GM18519 (cell line): Measurements from ENCODE around the gene RGS14.
"Not testable (repeated sequence)": the region's sequence is repeated elsewhere in the genome, so short reads cannot be mapped to it uniquely, and the experiment has no call there.

Source experiments
- ATAC-seq: cut with Tn5 transposase; IDR thresholded peaks from one replicate; pipeline ENCODE4 v1.9.1; 2021; ENCODE audit warnings: mild to moderate bottlenecking, moderate library complexity; ENCODE audit not compliant: unreplicated experiment, low FRiP score

The RGS14 gene

GRCh38 chr5:177396807-177397206, 39.1 kb downstream of the RGS14 start:
- no peak for ATAC-seq

DNA sequence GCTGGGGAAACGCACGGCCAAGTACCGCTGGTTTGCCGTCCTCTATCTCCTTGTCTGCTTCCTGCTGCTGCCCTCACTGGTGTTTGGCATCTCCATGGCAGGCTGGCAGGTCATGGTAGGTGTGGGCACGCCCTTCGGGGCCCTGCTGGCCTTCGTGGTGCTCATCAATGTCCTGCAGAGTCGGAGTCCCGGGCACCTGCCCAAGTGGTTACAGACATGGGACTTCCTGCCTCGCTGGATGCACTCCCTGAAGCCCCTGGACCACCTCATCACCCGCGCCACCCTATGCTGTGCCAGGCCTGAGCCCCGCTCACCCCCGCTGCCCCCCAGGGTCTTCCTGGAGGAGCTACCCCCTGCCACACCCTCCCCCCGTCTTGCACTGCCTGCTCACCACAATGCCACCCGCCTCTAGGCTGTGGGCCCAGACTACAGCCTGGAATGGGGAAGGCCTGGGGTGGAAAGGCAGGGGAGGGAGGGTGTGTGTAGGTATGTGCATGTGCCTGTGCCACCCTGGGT, 40.2 kb downstream of the RGS14 start:
- ATAC-seq, result no peak

- no peak for ATAC-seq
Measured at GRCh38 chr5:177399997-177400868, 42.5 kb downstream of the RGS14 start, which contains the start of gene PFN3. TSS of gene PFN3 (minus strand) at chr5:177400661. CDS start at chr5:177400576, 85 bp downstream.

- no peak for ATAC-seq
Measured at GRCh38 chr5:177402271-177403043, 44.7 kb downstream of the RGS14 start.

DNA sequence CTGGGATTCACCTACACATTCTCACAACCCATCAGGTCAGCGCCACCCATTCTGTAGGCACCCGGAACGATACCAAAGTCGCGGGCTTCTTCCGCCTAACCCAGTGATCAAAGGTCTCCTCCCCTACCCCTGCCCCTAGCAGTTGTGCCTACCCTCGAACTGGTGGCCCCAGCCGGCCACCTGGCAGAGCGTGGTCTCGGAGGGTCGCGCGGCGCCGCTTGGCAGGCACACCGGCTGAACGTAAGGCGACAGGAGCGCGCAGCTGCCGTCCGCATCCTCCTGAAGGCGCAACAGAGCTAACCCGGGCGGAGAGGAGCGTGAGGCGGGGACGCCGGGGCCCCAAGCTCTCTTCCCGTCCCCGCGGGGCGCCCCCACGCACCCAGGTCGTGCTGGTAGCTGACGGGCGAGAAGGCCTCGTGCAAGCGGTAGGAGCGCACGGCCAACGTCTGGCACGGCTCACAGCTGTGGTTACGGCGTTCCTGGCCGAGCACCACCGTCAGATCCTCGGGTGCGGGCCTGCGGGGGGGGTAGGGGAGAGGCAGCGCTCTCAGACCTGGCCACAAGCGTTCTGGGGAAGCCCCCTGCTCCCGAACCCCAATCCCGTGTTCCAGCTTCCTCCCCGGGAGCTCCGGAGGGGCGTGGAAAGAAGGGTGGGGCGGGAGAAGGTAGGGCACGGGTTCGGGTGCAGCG, 45.5 kb downstream of the RGS14 start:
- ATAC-seq, result peak; percentile 5

DNA sequence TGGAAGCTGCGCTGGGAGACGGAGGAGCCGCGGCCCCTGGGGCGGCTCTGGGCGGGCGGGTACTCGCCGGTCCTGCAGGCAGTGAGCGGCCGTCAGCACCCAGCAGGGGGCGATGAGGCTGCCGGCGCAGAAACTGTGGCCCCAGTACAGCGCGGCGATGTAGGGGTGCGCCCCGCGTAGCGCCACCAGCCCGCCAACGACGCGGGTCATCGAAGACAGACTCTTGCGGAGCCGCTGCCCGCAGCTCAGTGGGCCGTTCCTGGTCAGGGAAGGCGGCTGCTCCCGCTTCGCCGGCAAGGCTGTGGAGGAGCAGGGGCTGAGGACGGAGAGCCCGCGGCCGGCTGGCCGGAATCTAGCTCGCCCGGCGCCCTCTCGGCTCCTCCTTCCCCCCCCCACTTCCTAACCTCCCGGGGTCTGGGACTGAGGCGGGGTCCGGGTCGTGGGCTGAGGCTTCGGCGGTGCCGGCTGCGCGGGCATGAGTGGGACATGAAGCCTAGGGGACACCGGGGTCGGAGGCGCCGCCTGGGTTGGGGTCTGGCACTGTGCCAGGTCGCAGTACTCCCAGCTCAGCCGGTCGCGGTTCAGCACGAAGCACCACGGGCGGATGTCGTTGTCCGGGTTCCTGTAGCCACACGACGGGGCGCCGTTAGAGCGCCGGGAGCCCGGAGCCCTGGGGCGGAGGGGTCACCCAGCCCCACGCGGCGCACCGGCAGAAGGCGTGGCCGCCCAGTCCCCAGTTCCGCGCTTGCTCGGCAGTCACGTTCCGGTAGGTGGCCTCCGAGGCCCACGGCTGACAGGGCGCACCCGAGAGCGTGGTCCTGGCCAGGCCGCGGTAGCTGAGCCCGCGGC, 46.3 kb downstream of the RGS14 start:
- peak; percentile 45 for ATAC-seq

- ATAC-seq, result no peak
Measured at GRCh38 chr5:177404641-177405179, 47.0 kb downstream of the RGS14 start.

DNA sequence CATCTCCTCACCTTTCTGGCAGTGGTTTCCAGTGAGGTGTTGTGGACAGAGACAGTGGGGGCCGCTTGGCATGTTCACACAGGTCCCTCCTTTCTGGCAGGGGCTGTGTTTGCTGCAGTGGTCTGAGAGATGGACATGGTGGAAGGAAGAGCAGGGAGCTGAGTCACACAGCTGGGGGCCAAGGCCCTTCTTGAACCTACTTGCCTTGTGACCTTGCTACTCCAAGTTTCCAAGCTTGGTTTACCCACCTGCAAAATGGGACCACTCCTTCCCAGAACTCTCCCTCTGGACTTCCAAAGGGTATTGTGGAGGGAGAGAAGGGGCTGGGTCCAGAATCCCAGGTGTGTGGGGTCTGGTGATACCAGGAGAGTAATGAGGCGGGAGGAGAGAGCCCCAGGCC, 47.6 kb downstream of the RGS14 start:
- ATAC-seq, result no peak

DNA sequence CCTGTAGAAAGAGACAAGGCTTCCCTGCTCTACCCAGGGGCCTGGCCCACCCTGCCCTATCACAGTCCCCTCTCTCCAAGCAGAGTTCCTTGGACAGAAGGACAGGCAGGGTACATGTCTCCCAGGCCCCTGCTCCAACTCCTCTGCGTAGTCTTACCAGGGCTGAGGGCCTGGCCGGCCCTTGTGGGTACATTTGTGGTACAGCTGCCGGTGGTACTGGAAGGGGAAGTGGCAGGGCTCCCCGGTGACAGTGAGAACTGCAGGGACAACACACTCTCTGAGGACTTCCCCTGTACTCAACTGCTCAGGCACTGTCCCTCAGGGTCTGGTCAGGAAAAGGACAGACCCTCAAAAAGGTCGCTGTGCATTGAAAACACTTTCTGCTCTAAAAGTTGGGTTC, 48.1 kb downstream of the RGS14 start:
- no peak for ATAC-seq

GRCh38 chr5:177409043-177409801, 51.5 kb downstream of the RGS14 start, which contains the start of gene F12:
TSS of gene F12 (minus strand) at chr5:177409564. CDS start at chr5:177409527, 37 bp downstream.
- ATAC-seq, result no peak

DNA sequence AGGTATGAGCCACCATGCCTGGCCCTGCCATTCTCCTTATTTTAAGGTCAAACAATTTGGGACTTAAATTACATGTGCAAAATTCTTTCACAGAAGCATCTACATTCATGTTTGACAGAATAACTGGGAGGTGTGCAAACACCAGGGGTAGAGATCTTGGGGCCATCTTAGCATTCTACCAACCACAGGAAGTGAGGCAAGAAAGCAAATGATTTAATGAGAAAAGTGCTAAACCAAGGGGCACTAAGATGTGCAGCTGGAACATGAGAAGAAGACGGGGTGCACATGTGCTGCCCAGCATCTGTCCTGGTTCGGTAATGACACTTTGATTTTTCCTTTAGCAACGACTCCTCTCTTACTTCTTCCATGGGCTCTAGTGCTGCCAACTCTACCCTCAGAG, 52.9 kb downstream of the RGS14 start:
- ATAC-seq, result no peak

- no peak for ATAC-seq
Measured at GRCh38 chr5:177412603-177413233, 55.0 kb downstream of the RGS14 start.

- ATAC-seq, result no peak
Measured at GRCh38 chr5:177414481-177414880, 56.8 kb downstream of the RGS14 start.

GRCh38 chr5:177417081-177417480, 59.4 kb downstream of the RGS14 start:
- ATAC-seq, result not testable (repeated sequence)

DNA sequence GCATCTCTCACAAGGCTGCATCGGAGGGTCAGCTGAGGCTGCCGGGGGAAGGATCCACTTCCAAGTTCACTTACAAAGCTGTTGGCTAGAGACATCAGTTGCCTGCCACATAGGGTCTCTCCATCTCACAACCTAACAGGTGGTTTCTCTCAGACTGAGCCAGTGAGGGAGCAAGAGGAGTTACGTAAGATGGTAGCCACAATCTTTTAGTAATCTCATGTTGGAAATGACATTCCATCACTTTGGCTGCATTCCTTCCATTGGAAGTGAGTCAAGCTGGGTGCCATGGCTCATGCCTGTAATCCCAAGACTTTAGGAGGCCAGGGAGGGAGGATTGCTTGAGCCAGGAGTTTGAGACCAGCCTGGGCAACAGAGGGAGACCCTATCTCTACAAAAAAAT, 61.3 kb downstream of the RGS14 start:
- ATAC-seq, result no peak

GRCh38 chr5:177420472-177420871, 62.7 kb downstream of the RGS14 start:
- not testable (repeated sequence) for ATAC-seq

DNA sequence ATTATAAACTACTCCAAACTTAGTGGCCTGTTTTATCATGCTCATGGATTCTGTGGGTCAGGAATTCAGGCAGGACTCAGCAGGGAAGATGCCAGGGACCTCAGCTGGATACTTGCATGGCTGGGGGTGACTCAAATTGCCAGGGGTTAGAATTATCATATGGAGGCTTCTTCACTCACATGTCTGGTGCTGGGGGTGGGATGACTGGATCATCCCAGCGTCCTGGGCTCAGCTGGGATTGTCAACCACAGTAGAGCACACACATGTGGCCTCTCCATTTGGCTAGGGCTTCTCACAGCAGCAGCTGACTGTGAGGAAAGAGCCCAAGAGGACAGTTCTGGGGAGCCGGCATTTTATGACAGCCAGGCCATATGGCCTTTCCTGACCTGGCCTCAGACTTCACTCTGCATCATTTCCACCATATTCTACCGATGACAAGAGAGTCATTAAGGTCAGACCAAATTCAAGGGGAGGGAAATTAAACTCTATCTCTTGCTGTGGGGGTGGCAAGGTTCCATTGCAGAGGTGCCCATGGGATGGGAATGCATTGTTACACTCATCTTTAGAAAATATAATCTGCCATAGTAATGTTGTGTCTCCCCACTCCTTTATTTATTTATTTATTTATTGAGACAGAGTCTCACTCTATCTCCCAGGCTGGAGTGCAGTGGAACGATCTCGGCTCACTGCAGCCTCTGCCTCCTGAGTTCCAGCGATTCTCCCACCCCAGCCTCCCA, 63.5 kb downstream of the RGS14 start:
- ATAC-seq, result no peak
